HepG2 (cell line): ENCODE data around the gene ZFAND2A.

Experiments used
- DDIT3 ChIP-seq: sonication (generic); formaldehyde crosslinking; IDR thresholded peaks from 2 replicates; pipeline ENCODE4 v1.4.0; 2020; ENCODE audit warnings: mild to moderate bottlenecking, missing genetic modification reagents
- FOSL2 ChIP-seq: sonication (generic); formaldehyde crosslinking; IDR thresholded peaks from 2 replicates; pipeline ENCODE4 v1.4.0; 2020; ENCODE audit warnings: missing genetic modification reagents
- GMEB1 ChIP-seq: sonication (generic); formaldehyde crosslinking; IDR thresholded peaks from 2 replicates; pipeline ENCODE4 v1.5.1; 2020; ENCODE audit warnings: missing genetic modification reagents, mild to moderate bottlenecking, borderline replicate concordance
- POLR2A ChIP-seq, 2 experiments: IDR thresholded peaks; 2 replicates each; pipeline ENCODE4 v1.6.1; 2011; ENCODE audit warnings: low read depth in 2 of 2, low read length in 2 of 2, mild to moderate bottlenecking in 1 of 2, moderate library complexity in 1 of 2; ENCODE audit not compliant: insufficient read depth in 1 of 2
- RBM39 ChIP-seq: fragments of 200-400 bp; formaldehyde crosslinking; IDR thresholded peaks from one replicate; pipeline ENCODE4 v1.6.1; 2018; ENCODE audit warnings: antibody characterized with exemption, mild to moderate bottlenecking, low read depth, low read length; ENCODE audit not compliant: poor library complexity, severe bottlenecking
- TRAFD1 ChIP-seq: sonication (generic); formaldehyde crosslinking; IDR thresholded peaks from 2 replicates; pipeline ENCODE4 v1.5.1; 2020; ENCODE audit warnings: missing genetic modification reagents, mild to moderate bottlenecking, borderline replicate concordance
- ZBTB1 ChIP-seq: sonication (generic); formaldehyde crosslinking; IDR thresholded peaks from 2 replicates; pipeline ENCODE4 v1.4.0; 2020; ENCODE audit warnings: missing genetic modification reagents, borderline replicate concordance

- TF ChIP-seq RBM39 (no peak), TRAFD1 (CRISPR knock-in tag) (no peak), DDIT3 (CRISPR knock-in tag) (no peak), POLR2A (IDR thresholded peaks at IDR 0.05; ENCODE audit: insufficient read depth in 1 of 2, low read depth in 2 of 2, low read length in 2 of 2) (no peak), GMEB1 (CRISPR knock-in tag) (no peak), ZBTB1 (CRISPR knock-in tag) (no peak), FOSL2 (CRISPR knock-in tag) (no peak)
Observed at GRCh38 chr7:1106063-1106792, 53.8 kb downstream of the ZFAND2A start.
